Measurements from ENCODE around the gene SCN7A. TPM values are rescaled to one million over a fixed set of nuclear protein-coding genes. Genes with fewer than 3 reads are reported as not detected.

Gene SCN7A
- polyA plus RNA-seq, 1 donor (not counting 4 experiments of a cell fraction or from before 2014, with no cell fraction given): not detected

GRCh38 chr2:166464187-166464586, 29.9 kb downstream of the SCN7A start:
- H3K4me1 ChIP-seq (ENCODE audit: control insufficient read depth, extremely low read depth, insufficient read depth, low read length): no peaks in the 10 kb centered on the region
- FAIRE-seq: no peak
- H2AFZ ChIP-seq (ENCODE audit: control insufficient read depth, low read length): no peak overlapping the region
- no peak overlapping the region for H3K9ac ChIP-seq (ENCODE audit: control insufficient read depth, extremely low read depth, insufficient read depth, low read length)
- H3K27me3 ChIP-seq (ENCODE audit: control insufficient read depth, extremely low read depth, insufficient read depth, low read length): no peaks in the 10 kb centered on the region
- no peaks in the 10 kb centered on the region for H3K36me3 ChIP-seq (ENCODE audit: control insufficient read depth in 2 of 2, extremely low read depth in 1 of 2, insufficient read depth in 2 of 2, low read length in 2 of 2)
- H3K4me2 ChIP-seq (ENCODE audit: control insufficient read depth, extremely low read depth, insufficient read depth, low read depth, low read length): no peak overlapping the region
- no peaks in the 10 kb centered on the region for H3K9me3 ChIP-seq (ENCODE audit: control insufficient read depth, low read depth, low read length)
- dilution Hi-C loops (cut with MboI; ENCODE audit: extremely low pct_ligation_motif_present, low sequenced_read_pairs): no loop called here
- DNase-seq (ENCODE audit: low read depth, low spot score): no peak
- H3K79me2 ChIP-seq (ENCODE audit: control insufficient read depth, insufficient read depth, low read length): no peaks in the 10 kb centered on the region
- no peaks in the 10 kb centered on the region for H4K20me1 ChIP-seq (ENCODE audit: control insufficient read depth, extremely low read depth, insufficient read depth, low read length)
- no peaks in the 10 kb centered on the region for H3K9me1 ChIP-seq (ENCODE audit: control insufficient read depth, extremely low read depth, insufficient read depth, low read length)
- H3K4me3 ChIP-seq (ENCODE audit: control insufficient read depth in 2 of 3, extremely low read depth in 1 of 3, insufficient read depth in 2 of 3, low read depth in 1 of 3, low read length in 3 of 3): no peak overlapping the region
- no peak overlapping the region for H3K27ac ChIP-seq (ENCODE audit: control insufficient read depth, insufficient read depth, low read length)
- TF ChIP-seq CTCF (optimal IDR thresholded peaks at IDR 0.05 in 1 of 3, IDR thresholded peaks at IDR 0.05 in 1 of 3, conservative IDR thresholded peaks at IDR 0.05 in 1 of 3; ENCODE audit: extremely low read depth in 1 of 3, insufficient read depth in 2 of 3, low read length in 3 of 3) (no peak), EZH2 (IDR thresholded peaks at IDR 0.05; ENCODE audit: low read length) (no peak)

DNA sequence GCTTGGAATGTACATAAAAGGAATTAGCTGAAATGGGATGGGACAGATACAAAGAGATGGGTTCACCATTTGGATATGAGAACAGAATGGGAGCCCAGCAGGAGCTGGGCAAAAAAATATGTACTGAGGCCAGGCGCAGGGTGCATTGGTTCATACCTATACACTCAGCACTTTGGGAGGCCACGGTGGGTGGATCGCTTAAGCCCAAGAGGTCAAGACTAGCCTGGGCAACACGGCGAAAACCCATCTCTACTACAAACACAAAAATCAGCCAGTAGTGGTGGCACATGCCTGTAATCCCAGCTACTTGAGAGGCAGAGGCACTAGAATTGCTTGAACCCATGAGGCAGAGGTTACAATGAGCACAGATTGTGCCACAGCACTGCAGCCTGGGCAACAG, 30.4 kb downstream of the SCN7A start:
- no peak overlapping the region for H3K4me2 ChIP-seq (ENCODE audit: control insufficient read depth, extremely low read depth, insufficient read depth, low read depth, low read length)
- H4K20me1 ChIP-seq (ENCODE audit: control insufficient read depth, extremely low read depth, insufficient read depth, low read length): no peaks in the 10 kb centered on the region
- no peaks in the 10 kb centered on the region for H3K4me1 ChIP-seq (ENCODE audit: control insufficient read depth, extremely low read depth, insufficient read depth, low read length)
- no peaks in the 10 kb centered on the region for H3K9me3 ChIP-seq (ENCODE audit: control insufficient read depth, low read depth, low read length)
- H3K27me3 ChIP-seq (ENCODE audit: control insufficient read depth, extremely low read depth, insufficient read depth, low read length): no peaks in the 10 kb centered on the region
- no peak overlapping the region for H2AFZ ChIP-seq (ENCODE audit: control insufficient read depth, low read length)
- no peak overlapping the region for H3K9ac ChIP-seq (ENCODE audit: control insufficient read depth, extremely low read depth, insufficient read depth, low read length)
- no peaks in the 10 kb centered on the region for H3K9me1 ChIP-seq (ENCODE audit: control insufficient read depth, extremely low read depth, insufficient read depth, low read length)
- H3K36me3 ChIP-seq (ENCODE audit: control insufficient read depth in 2 of 2, extremely low read depth in 1 of 2, insufficient read depth in 2 of 2, low read length in 2 of 2): no peaks in the 10 kb centered on the region
- dilution Hi-C loops (cut with MboI; ENCODE audit: extremely low pct_ligation_motif_present, low sequenced_read_pairs): no loop called here
- FAIRE-seq (no peak), DNase-seq (ENCODE audit: low read depth, low spot score) (no peak)
- no peak overlapping the region for H3K4me3 ChIP-seq (ENCODE audit: control insufficient read depth in 2 of 3, extremely low read depth in 1 of 3, insufficient read depth in 2 of 3, low read depth in 1 of 3, low read length in 3 of 3)
- TF ChIP-seq CTCF (optimal IDR thresholded peaks at IDR 0.05 in 1 of 3, IDR thresholded peaks at IDR 0.05 in 1 of 3, conservative IDR thresholded peaks at IDR 0.05 in 1 of 3; ENCODE audit: extremely low read depth in 1 of 3, insufficient read depth in 2 of 3, low read length in 3 of 3) (no peak), EZH2 (IDR thresholded peaks at IDR 0.05; ENCODE audit: low read length) (no peak)
- no peaks in the 10 kb centered on the region for H3K79me2 ChIP-seq (ENCODE audit: control insufficient read depth, insufficient read depth, low read length)
- no peak overlapping the region for H3K27ac ChIP-seq (ENCODE audit: control insufficient read depth, insufficient read depth, low read length)
